Activated T-helper 1 cell treated with Interleukin-2 at 50 U/mL for 16 hours (primary cell): ENCODE data around the gene ZNF548.
"Not testable (repeated sequence)": the region's sequence is repeated elsewhere in the genome, so short reads cannot be mapped to it uniquely, and the experiment has no call there.

Source experiments
- DNase-seq: peaks from one replicate; pipeline ENCODE4 v3.0.0-alpha.2; 2020; ENCODE audit warnings: low read depth

The ZNF548 gene

DNA sequence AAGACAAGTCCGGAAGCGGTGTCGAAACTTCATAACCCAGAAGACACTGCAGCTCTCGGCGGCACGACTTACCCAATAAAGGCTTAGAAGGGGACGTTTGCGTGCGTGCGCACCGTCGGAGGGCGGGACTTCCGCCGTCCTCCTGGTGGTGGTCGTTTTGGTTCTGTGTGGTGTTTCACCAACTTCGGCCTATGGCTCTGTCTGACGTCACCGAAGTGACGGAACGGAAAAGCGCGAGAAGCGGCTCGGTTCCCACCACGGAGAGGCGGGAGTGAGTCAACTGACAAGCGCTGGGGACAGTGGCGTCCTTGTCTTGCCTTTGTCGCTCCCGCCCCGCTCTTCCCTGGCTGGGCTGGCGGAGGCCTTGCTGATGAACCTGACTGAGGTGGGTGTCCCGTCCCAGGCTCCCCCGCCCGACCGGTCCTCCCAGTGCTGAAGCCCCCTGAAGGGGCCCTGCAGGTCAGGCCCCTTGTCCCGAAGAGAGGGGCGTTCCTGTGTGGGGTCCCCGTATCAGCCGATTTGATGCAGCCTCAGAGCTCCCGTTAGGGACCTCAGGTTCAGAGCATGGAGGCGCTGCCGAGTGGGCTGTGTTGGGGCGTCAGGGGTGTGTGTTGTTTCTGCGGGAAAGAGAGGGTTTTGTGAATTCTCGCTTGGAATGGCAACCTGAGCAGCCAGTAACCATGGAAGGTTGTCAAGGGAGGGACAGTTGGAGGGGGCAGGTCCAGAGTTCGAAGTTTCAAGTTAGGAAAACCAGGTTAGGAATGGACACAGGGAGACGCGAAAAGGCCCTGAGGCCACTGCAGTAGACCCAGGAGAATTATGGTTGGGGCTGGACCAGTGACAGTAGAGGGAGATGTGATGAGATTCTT lies at the start of gene ZNF548:
TSS of gene ZNF548 (plus strand) at position 125 of the 869 bp plus-strand sequence. CDS start at position 371, 246 bp downstream.
- peak; percentile 91 for DNase-seq

DNA sequence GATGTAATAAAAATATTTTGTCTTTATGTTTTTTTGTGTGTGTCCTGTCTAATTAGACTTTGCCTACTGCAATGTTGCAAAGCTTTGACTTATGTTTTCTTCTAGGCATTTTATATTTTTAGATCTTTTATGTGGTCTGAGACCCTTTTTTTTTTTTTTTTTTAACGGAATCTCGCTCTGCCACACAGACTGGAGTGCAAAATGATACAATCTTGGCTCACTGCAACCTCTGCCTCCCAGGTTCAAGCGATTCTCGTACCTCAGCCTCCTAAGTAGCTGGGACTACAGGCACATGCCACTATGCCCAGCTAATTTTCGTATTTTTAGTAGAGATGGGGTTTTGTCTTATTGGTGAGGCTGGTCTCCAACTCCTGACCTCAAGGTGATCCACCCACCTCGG lies 47.1 kb upstream of the ZNF548 start:
- no peak for DNase-seq

DNA sequence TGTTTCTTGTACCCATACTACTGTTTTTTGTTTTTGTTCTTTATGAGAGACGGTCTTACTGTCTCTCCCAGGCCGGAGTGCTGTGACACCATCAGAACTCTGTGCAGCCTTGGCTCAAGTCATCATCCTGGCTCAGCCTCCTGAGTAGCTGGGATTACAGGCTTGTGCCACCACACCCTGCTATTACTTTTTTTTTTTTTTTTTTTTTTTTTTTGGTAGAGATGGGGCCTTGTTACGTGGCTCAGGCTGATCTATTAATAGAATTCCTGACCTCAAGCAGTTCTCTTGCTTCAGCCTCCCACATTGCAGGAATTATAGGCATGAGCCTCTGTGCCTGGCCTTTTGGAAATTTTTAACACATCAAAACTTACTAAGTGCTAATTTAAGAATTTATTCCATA lies 41.5 kb upstream of the ZNF548 start:
- DNase-seq = no peak

DNA sequence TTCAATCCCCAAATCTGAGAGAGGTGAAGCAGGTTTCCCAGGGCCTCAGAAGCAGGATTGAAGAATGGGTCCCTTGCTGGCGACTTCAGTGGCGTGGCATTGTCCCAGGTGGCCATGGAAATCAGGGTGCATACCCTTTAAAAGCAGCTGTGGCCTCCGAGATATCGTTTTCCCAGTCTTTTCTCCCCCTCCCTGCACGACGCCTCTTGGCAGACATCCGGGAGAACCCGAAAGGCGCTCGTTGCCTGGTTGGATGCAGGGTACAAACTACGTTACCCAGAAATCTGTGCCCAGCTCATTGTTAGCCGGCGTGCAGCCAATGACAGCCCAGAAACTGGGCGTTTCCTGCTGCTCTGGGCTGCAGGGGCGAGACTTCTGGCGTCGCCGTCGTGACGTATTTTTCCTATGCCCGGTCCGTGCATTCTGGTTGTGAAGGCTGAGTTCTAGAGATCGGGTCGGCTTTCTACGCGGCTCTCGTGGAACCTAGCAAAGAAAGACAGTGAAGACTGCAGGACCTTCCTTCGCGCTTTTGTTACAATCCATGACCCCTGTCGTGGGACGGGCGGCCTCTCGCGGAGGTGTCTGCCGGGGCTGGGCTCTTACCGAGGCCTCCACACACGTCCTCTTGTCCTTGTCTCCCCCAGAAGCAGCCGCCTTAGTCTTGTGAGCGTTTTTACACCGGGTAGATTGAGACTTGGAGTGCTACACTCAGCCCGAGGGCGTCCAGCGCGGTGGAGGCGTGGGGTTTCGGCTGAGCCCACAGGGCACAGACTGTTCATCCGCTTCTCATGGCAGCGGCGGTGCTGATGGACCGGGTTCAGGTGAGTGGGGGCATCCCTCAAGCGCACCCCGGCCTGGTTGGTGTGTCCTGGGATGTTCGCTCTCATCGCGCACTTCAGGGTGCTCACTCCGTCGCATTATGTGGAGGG lies 38.5 kb upstream of the ZNF548 start, which contains the start of gene ZNF304:
TSS of gene ZNF304 (plus strand) at position 395 of the 929 bp plus-strand sequence. CDS start at position 789, 394 bp downstream.
- DNase-seq = peak; percentile 65

DNA sequence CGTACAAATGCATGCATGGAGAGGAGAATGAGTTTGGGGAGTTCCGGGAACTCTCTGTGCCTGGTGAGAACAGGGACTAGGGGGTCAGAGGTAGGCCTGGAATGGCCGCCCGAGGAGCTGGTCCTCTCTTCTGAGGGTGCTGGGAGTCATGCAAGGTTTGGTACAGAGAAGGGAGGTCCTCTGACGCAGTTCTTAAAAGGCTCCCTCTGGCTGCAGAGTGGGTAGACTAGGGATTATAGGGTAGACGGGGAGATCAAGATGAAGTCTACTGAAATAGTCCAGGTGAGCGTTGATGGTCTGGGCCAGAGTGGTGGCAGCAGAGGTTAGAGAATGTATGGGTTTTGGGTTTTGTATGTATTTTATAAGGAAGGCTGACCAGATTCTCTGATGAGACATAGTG lies 37.8 kb upstream of the ZNF548 start:
- DNase-seq = no peak

DNA sequence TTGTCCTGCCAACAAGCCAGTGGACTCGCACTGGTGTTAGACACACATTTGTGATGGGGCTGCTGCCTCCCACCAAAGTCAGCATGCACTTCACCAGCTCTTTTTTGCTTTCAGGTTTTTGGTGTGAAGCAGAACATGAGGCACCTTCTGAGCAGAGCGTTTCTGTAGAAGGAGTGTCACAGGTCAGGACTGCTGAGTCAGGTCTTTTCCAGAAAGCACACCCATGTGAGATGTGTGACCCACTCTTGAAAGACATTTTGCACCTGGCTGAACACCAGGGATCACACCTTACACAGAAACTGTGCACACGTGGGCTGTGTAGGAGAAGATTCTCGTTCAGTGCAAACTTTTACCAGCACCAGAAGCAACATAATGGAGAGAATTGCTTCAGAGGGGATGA lies 33.7 kb upstream of the ZNF548 start:
- DNase-seq = no peak

DNA sequence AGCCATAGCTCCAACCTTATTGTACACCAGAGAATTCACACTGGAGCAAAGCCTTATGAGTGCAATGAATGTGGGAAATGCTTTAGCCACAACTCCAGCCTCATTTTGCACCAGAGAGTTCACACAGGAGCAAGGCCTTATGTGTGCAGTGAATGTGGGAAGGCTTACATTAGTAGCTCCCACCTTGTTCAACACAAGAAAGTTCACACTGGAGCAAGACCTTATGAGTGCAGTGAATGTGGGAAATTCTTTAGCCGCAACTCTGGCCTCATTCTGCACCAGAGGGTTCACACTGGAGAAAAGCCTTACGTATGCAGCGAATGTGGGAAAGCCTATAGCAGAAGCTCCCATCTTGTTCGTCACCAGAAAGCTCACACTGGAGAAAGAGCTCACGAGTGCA lies 32.2 kb upstream of the ZNF548 start:
- no peak for DNase-seq

DNA sequence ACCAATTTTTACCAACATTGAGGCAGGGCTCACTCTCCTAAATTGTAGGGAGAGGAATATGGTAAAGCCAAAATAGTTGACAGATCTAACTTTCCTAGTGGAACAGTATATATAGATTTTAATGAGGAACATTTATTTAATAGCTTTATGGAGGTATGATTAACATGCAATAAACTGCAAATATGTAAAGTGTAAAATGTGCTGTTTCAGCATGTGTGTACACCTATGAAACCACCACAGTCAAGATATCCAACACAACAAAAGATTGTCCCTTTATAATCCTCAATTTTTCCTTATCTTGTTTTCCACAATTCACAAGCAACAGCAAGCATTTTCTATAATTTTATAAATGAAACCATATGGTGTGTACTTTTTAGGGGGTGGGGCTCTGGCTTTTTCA lies 30.4 kb upstream of the ZNF548 start:
- DNase-seq = no peak

DNA sequence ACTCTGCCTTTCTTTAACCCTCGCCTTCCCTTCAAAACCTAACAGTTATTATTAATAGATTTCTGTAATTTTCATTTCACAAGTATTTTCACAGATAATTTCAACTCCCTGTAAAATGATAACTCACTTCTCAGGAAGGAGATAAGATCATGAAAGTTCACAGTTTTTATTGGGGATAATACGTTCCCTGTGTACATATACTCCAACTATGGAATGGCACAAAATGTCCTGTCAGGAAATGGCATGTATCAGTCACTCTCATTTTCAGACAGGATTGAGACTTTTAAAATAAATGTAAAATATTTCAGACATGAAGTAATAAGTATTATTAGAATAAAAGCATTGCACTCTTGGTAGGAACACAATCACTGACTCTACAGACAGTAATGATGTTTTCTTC lies 27.2 kb upstream of the ZNF548 start:
- DNase-seq = no peak

DNA sequence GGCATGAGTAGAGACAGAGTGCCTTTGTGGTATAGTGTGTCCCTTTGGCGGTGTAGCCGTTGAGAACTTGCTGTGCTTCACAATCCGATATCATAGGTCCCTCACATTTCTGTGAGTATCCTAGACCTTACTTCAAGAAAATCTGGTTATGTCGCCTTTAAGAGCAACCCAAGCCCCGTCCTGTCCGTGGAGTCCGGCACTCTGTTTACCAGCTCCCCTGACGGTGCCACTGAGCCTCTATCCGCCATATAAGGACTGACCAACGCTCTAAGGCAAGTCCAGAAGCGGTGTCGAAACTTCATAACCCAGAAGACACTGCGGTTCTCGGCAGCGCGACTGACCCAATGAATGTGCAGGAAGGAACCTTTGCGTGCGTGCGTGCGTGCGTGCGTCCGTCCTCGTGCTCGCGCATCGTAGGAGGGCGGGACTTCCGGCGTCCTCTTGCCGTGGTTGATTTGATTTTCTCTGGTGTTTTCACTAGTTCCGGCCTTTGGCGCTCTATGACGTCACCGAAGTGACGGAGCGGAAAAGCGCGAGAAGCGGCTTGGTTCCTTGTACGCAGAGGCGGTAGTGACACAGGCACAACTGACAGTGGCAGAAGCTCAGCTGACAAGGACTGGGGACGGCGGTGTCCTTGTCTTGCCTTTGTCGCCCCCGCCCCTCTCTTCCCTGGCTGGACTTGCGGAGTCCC lies 26.5 kb upstream of the ZNF548 start, which contains the start of the genes TRAPPC2B and ZNF547:
TSS of gene TRAPPC2B (plus strand) at position 555 of the 691 bp plus-strand sequence. CDS start 1,283 bp downstream, outside the sequence.
TSS of gene ZNF547 (plus strand) at position 555 of the 691 bp plus-strand sequence. CDS start 5,005 bp downstream, outside the sequence.
- DNase-seq = peak; percentile 96

DNA sequence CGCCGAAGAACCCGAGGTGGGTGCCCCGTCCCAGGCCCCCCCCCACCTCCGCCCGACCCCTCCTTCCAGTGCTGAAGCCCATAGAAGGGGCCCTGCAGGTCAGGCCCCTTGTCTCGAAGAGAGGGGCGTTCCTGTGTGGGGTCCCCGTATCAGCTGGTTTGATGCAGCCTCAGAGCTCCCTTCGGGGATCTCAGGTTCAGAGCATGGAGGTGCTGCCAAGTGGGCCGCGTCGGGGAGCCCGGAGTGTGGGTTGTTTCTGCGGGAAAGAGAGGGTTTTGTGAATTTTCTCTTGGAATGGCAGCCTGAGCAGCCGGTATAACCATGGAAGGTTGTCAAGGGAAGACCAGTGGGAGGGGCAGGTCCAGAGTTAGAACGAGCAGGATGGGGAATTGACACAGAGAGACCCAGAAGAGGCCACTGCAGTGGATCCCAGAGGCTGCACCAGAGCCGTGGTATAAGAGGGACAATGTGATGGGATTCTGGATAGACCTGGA lies 25.9 kb upstream of the ZNF548 start:
- DNase-seq = no peak

DNA sequence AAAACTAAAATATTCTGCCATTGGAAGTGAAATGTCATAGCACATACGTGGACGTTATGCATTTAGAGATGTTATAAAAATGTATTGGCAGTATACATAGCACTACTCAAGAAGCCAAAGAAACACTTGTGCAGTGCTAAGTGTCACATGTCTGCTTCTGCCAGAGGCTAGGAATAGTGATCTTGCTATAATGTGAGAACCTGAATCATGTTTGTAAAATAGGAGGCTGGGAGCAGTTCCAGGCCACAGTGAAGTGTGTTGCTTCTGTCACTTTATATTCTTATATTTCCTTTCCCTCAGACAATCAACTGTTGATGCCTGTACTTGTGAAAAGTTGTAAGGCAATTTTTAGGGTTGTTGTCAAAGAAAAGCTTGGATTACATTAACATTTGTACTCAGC lies 22.9 kb upstream of the ZNF548 start:
- DNase-seq = no peak

DNA sequence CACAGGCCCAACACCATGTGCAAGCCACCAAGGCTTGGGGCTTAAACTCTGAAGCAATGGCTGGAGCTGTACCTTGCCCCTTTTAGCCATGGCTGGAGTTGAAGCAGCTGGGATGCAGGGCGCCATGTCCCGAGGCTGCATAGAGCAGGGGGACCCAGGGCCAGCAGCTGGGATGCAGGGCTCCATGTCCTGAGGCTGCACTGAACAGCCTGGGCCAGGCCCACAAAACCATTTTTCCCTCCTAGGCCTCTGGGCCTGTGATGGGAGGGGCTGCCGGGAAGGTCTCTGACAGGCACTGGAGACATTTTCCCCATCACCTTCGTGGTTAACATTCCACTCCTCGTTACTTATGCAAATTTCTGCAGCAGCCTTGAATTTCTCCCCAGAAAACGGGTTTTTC lies 15.5 kb upstream of the ZNF548 start:
- DNase-seq = no peak

DNA sequence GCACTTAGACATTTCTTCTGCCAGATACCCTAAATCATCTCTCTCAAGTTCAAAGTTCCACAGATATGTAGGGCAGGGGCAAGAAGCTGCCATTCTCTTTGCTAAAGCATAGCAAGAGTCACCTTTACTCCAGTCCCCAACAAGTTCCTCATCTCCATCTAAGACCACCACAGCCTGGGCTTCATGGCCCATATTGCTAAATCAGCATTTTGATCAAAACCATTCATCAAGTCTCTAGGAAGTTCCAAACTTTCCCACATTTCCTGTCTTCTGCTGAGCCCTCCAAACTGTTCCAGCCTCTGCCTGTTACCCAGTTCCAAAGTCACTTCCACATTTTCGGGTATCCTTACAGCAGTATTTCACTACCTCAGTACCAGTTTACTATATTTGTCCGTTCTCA lies 15.0 kb upstream of the ZNF548 start:
- DNase-seq = not testable (repeated sequence)

DNA sequence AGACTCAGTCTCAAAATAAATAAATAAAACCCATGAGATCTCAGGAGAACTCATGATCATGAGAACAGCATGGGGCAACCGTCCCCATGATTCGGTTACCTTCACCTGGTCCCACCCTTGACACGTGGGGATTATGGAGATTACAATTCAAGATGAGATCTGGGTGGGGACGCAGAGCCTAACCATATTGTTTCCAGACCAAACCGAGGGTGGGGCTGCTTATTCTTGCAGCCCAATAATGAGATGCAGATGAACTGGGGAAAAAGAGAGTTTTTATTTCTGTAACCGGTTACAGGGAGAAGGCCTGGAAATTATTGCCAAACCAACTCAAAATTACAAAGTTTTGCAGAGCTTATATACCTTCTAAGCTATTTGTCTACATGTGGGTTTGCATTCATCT lies 13.5 kb upstream of the ZNF548 start:
- no peak for DNase-seq

DNA sequence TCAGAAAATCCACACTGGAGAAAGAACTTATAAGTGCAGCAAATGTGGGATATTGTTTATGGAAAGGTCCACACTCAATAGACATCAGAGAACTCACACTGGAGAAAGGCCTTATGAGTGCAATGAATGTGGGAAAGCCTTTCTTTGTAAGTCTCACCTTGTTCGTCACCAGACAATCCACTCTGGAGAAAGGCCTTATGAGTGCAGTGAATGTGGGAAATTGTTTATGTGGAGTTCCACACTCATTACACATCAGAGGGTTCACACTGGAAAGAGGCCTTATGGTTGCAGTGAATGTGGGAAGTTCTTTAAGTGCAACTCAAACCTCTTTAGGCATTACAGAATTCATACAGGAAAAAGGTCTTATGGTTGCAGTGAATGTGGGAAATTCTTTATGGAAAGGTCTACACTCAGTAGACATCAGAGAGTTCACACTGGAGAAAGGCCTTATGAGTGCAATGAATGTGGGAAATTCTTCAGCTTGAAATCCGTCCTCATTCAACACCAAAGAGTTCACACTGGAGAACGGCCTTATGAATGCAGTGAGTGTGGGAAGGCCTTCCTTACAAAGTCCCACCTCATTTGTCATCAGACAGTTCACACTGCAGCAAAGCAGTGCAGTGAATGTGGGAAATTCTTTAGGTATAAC lies 12.0 kb upstream of the ZNF548 start:
- no peak for DNase-seq

DNA sequence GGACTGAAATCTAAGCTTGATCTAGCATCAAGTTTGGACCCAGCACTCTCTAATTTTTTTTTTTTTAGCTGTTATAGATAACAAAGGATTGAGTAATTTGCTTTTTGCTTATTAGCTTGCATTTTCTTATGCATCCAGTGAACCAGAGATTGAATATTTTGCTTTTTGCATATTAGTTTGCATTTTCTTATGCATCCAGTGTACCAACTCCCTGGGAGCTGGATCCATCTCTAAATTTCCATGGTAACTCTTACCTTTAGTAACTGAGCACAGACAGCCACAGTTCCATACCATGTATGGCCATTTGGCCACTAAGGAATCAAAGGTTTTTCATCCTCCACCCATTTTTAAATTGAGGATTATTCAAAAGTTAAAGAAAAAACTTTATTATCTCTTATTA lies 8.7 kb upstream of the ZNF548 start:
- DNase-seq = no peak

DNA sequence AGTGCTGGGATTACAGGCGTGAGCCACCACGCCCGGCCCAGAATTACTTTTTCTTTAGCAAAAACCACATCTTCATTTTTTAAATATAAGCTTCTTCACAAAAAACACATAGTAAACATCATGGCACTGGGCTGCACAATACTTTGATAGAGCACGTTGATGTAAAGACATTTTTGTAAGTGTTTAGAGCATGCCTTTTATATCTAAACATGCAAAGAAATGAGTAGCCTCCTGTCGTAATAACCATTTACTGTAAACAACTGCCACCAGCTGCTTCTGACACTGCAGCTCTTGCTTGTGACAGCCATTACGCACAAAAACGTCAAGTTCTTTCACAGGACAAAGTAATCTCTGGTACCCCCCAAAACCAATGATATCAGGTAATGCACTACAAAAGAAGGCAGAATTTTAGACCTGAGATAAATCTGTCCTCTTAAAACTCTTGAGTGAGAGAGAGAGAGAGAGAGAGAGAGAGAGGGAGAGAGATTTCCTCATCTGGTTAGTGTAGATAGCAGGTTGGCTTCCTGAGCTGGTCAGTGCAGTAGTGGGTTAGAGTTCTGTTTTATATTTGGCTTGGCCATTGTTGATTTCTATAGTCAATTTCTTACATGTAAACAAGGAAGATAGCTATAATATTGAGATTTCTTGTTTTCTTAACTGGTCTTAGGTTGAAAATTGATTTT lies 6.7 kb upstream of the ZNF548 start:
- no peak for DNase-seq

DNA sequence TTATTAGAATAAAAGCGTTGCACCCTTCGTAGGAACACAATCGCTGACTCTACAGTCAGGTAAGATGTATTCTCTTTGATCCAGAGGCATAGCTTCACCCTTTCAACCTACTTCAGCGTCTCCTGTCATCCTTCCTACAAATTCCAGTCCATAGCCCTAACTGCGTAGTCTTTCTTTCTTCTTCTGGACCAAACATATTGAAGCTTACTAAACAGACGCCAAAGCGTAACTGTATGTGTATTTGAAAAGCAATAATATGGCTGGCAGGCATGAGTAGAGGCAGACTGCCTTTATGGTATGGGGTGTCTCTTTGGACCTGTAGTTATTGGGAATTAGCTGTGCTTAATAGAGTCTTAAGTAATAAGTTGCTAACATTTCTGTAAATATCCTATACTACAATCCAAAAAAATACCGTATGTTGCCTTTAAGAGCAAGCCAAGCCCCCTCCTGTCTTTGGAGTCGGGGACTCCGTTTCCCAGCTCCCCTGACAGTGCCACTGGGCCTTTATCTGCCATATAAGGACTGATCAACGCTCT lies 392 bp upstream of the ZNF548 start:
- DNase-seq = no peak

DNA sequence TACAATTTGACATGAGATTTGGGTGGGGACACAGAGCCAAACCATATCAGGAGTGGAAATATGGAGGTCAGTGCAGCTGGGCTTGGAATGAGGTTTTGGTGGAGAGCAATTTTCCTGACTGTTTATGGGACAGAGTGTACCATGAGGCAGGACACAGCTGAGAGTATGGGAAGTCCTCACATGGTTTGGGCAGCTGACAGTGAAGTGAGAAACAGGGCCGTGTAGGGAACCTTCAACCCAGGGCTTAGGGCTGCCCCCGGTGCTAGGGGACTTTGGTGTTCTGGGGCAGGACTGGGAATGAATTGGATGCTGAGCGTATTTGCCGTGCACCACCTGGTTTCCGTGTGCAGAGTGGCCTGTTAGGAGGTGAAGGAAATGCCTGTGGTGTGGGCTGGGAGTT lies 6.1 kb downstream of the ZNF548 start:
- no peak for DNase-seq
